ENCODE data around the gene LAMB1. TPM values are rescaled to one million over a fixed set of nuclear protein-coding genes. Genes with fewer than 3 reads are reported as not detected.

The LAMB1 gene
- total RNA-seq, 6 experiments from 2014 or later: 112 to 134 (median 123) TPM

DNA sequence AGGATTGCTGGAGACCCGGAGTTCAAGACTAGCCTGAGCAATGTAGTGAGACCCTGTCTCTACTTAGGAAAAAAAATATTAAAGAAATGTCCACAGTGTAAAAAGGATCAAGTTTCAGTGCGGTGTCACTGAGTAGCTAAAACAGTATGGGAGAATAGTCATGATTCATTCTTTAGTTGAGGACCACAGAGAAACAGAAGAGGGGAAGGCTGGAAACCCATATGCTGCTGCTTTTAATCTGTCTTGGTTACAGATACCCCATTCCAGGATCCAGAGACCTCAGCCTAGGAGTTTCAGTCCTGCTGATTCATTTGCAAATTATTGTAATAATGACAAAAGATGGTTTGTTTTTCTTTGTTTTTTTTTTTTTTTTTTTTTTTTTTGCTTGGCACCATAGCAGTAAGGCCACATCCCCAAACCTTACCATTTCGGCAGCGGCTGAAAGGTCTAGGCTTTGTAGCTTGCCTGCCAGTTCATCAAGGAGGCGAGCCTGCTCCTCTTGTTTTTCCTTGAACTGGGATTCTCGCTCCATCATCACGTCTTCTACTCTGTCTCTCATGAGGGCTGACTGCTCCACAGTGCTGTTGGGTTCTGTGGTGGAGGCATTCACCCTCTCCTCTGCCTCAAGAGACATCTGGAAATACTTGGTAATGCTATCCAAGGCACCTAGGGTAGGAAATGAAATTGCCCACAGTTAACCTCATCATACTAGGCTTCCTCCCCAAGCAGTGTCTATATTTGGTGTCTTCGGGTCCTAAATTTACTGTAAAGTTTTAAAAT is 67.8 kb downstream of the LAMB1 start:
- H3K27ac Mint-ChIP-seq: peak overlapping the region; percentile 83
- TF ChIP-seq CTCF (IDR thresholded peaks at IDR 0.05): no peak
- H3K4me3 Mint-ChIP-seq: peak overlapping the region; percentile 16; the same call in 1 of the 2 replicates
- peaks cover 38% of the 10 kb centered on the region for H3K36me3 Mint-ChIP-seq (ENCODE audit: low read depth)
- H3K9me3 Mint-ChIP-seq: no peaks in the 10 kb centered on the region
- DNase-seq: peak; percentile 62
- H3K4me1 Mint-ChIP-seq (ENCODE audit: low read depth): peaks cover 89% of the 10 kb centered on the region
- no peaks in the 10 kb centered on the region; the same call in 1 of the 2 replicates for H3K27me3 Mint-ChIP-seq (ENCODE audit: insufficient read depth)

GRCh38 chr7:107933386-107934013 is 69.5 kb downstream of the LAMB1 start:
- peak overlapping the region; percentile 43 for H3K27ac Mint-ChIP-seq
- DNase-seq: no peak
- no peaks in the 10 kb centered on the region for H3K9me3 Mint-ChIP-seq
- H3K27me3 Mint-ChIP-seq (ENCODE audit: insufficient read depth): no peaks in the 10 kb centered on the region; the same call in 1 of the 2 replicates
- peaks cover 55% of the 10 kb centered on the region for H3K36me3 Mint-ChIP-seq (ENCODE audit: low read depth)
- no peak for TF ChIP-seq CTCF (IDR thresholded peaks at IDR 0.05)
- H3K4me1 Mint-ChIP-seq (ENCODE audit: low read depth): peaks cover 72% of the 10 kb centered on the region
- no peak overlapping the region for H3K4me3 Mint-ChIP-seq

GRCh38 chr7:107932805-107933204 is 70.2 kb downstream of the LAMB1 start:
- Mint-ChIP-seq H3K4me3 (no peak overlapping the region), H3K9me3 (no peaks in the 10 kb centered on the region), H3K27me3 (ENCODE audit: insufficient read depth) (no peaks in the 10 kb centered on the region; the same call in 1 of the 2 replicates), H3K4me1 (ENCODE audit: low read depth) (peaks cover 66% of the 10 kb centered on the region), H3K36me3 (ENCODE audit: low read depth) (peaks cover 56% of the 10 kb centered on the region), H3K27ac (peak overlapping the region; percentile 10; the same call in 1 of the 2 replicates)
- DNase-seq: no peak
- no peak for TF ChIP-seq CTCF (IDR thresholded peaks at IDR 0.05)

DNA sequence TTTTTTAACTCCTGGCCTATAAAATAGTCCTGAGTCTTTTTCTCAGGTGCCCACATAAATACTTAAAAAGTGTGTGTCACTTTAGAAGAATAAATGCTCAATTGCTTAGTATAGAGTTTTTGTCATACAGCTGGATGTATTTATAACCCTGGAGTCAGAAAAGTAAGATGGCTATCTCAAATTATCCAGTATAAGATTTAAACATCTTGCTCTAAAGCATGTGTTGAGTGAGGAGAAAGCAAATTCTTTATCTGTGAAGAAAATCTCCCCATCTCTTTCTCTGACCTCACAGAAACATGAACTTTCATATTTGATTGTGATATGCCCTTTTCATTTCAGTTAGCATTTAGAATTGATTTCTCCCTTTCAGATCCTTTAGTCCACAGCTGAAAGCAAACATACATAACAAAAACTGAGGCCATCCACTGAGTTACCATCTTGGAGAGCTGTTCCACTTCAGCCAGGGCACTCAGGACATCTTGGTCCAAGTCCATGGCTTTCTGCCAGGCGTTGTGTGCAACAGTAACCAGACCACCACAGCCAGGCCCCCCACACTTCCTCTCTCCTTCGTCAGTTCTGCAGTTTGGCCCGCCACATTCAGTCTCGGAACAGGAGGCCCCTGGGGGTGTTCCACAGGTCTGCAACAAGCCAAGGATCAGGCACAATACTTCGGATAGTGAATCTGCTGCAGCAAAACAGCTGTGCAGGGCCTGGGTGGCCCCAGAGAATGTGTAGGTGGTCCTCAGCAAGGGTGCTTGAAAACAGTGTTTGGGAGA is 71.0 kb downstream of the LAMB1 start:
- no peak for DNase-seq
- Mint-ChIP-seq H3K36me3 (ENCODE audit: low read depth) (peaks cover 59% of the 10 kb centered on the region), H3K27ac (peak overlapping the region; percentile 15; the same call in 1 of the 2 replicates), H3K9me3 (no peaks in the 10 kb centered on the region), H3K4me1 (ENCODE audit: low read depth) (peaks cover 57% of the 10 kb centered on the region), H3K4me3 (no peak overlapping the region), H3K27me3 (ENCODE audit: insufficient read depth) (no peaks in the 10 kb centered on the region; the same call in 1 of the 2 replicates)
- TF ChIP-seq CTCF (IDR thresholded peaks at IDR 0.05): no peak

DNA sequence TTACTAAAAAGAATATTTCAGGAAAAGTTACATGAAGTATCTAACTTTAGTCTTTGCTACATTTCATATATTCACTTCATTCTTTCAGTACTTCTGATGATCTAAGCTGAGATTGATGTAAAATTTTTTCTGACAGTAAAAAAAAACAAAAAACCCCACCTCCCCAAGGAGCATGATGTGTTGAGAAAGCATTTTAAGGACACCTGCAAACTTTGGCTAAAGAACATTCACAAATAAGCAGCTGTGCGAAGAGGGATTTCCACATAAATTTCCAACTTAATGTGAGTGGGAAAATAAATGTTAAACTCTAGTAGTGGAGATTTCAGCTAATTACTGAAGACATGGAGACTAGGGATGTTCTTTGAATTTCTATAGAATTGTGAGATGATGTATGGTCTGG is 76.5 kb downstream of the LAMB1 start:
- Mint-ChIP-seq H3K27me3 (ENCODE audit: insufficient read depth) (no peaks in the 10 kb centered on the region), H3K4me3 (no peak overlapping the region), H3K27ac (no peak overlapping the region), H3K9me3 (no peaks in the 10 kb centered on the region), H3K4me1 (ENCODE audit: low read depth) (peaks cover 28% of the 10 kb centered on the region), H3K36me3 (ENCODE audit: low read depth) (peaks cover 74% of the 10 kb centered on the region)
- TF ChIP-seq CTCF (IDR thresholded peaks at IDR 0.05): no peak
- DNase-seq: no peak

All from HFFc6 (cell line).